GM03348 (cell line): ENCODE results near the gene GRIN3B.

ENCODE experiments used
- DNase-seq: peaks from one replicate; pipeline ENCODE4 v3.0.0; 2012; ENCODE audit warnings: low spot score

GRIN3B gene

DNA sequence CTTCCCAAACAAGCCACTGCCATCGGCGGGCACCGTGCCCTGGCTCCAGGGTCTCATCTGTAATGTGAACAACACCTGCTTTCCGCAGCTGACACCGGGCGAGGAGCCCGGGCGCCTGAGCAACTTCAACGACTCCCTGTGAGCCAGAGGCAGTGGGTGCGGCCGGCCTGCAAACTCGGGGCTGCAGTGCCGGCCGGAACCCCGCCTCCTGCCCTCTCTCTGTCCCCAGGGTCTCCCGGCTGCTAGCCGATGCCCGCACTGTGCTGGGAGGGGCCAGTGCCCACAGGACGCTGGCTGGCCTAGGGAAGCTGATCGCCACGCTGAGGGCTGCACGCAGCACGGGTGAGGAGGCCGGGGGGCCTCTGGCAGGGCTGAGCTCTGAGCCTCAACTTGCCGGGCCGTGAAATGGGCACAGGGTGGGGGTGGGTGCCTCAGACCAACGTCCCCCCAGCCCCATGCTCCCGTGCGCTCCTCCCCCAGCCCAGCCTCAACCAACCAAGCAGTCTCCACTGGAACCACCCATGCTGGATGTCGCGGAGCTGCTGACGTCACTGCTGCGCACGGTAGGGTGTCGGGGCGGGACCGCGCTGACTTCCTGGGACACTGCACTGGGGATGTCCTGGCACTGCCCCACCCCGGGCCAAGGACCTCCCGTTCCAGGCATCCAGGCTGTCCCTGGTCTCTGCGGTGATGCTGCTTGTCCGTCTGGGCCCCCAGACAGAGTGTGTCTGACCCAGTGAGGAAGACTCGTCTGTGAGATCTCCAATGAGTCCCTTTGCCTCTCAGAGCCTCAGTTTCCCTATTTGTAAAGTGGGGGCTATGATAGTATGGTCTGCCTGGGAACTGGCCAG, 41.8 kb downstream of the GRIN3B start:
- DNase-seq: no peak

DNA sequence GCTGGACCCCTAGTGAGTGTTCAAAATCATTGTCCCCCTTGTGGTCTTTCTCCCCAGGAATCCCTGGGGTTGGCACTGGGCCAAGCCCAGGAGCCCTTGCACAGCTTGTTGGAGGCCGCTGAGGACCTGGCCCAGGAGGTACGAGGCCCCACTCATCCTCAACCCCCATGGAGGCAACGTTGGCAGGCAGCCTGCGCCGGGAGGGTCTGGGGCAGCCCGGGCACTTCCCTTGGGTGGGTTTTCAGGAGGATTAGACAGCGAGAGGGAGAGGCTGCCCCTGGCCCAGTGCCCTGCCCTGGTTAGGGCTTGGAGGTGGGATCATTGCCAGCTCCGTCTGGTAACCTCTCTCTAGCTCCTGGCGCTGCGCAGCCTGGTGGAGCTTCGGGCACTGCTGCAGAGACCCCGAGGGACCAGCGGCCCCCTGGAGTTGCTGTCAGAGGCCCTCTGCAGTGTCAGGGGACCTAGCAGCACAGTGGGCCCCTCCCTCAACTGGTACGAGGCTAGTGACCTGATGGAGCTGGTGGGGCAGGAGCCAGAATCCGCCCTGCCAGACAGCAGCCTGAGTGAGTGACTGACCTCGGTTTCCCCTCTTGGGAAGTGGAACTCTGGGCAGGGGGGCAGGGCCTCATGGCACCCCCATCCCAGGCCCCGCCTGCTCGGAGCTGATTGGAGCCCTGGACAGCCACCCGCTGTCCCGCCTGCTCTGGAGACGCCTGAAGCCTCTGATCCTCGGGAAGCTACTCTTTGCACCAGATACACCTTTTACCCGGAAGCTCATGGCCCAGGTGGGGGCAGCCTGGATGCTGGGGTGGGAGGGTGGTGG, 42.7 kb downstream of the GRIN3B start:
- DNase-seq: no peak

DNA sequence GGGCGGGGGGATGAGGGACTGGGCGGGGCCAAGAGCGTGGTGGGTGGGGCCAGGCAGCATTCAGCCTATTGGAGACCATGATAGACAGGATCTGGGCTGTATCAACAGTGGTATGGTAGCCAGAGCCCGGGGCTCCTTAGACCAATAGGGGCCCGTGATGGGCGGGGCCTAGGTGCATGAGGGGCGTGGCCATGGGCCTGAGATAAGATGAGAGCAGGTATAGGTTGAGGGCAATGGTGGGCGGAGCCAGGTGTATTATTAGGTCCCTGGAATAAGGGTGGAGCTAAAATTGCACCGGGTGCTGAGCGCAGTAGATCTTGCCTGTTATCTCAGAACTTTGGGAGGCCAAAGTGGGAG, 45.0 kb downstream of the GRIN3B start:
- DNase-seq: no peak

DNA sequence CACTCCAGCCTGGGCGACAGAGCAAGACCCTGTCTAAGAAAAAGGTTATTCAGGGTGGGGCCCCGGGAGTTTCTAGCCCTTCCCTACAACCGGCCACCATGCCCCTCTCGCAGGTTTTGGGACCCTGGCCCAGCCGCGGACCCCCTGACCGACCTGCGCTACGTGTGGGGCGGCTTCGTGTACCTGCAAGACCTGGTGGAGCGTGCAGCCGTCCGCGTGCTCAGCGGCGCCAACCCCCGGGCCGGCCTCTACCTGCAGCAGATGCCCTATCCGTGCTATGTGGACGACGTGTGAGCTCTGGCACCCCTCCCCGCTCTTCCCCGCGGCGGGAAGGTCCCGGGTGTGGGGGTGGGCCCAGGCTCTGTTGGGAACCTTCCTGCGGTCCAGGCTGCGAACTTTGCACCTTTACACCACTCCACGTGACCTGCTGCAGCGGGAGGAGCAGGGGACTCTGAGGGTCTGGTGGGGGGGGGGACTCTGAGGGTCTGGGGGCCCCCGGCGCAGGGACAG, 46.0 kb downstream of the GRIN3B start:
- no peak for DNase-seq

DNA sequence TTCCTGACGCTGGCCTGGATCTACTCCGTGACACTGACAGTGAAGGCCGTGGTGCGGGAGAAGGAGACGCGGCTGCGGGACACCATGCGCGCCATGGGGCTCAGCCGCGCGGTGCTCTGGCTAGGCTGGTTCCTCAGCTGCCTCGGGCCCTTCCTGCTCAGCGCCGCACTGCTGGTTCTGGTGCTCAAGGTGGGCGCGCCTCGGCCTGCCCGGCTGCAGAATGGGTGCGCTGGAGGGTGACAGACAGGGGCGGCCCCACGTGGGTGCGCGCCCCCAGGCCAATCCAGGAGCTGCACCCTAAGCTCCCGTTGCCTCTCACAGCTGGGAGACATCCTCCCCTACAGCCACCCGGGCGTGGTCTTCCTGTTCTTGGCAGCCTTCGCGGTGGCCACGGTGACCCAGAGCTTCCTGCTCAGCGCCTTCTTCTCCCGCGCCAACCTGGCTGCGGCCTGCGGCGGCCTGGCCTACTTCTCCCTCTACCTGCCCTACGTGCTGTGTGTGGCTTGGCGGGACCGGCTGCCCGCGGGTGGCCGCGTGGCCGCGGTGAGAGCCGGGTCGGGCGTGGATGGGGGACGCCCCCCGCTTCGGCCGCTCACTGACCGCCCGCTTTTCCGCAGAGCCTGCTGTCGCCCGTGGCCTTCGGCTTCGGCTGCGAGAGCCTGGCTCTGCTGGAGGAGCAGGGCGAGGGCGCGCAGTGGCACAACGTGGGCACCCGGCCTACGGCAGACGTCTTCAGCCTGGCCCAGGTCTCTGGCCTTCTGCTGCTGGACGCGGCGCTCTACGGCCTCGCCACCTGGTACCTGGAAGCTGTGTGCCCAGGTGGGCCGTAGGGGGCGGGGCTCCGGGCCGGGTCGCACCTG, 46.8 kb downstream of the GRIN3B start:
- no peak for DNase-seq

DNA sequence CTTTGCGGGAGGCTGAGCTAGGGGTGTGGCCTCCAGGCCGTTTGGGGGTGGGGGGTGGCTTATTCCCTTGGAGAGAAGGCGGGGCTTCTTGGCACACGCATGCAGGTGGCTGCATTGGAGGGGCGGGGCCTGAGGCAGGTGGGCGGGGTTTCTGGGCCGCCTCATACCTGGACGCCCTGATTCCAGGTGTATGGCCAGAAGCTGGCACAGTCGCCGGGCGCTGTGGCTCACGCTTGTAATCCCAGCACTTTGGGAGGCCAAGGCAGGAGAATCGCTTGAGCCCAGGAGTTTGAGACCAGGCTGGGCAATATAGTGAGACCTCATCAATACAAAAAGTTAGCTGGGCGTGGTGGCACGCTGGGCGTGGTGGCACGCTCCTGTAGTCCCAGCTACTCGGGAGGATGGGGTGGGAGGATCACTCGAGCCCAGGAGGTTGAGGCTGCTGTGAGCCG, 47.5 kb downstream of the GRIN3B start:
- DNase-seq: no peak

DNA sequence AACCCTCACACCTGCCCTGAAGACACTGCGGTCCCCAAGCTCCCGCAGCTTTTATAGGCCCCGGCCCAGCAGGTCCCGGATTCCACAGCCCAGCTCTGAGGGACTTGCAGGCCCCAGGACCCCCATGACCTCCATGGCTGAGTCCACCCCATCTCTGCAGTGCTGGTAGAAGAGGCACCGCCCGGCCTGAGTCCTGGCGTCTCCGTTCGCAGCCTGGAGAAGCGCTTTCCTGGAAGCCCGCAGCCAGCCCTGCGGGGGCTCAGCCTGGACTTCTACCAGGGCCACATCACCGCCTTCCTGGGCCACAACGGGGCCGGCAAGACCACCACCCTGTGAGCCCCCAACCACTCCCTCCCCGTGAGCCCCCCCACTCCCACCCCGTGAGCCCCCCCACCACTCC, 48.9 kb downstream of the GRIN3B start:
- DNase-seq: no peak

DNA sequence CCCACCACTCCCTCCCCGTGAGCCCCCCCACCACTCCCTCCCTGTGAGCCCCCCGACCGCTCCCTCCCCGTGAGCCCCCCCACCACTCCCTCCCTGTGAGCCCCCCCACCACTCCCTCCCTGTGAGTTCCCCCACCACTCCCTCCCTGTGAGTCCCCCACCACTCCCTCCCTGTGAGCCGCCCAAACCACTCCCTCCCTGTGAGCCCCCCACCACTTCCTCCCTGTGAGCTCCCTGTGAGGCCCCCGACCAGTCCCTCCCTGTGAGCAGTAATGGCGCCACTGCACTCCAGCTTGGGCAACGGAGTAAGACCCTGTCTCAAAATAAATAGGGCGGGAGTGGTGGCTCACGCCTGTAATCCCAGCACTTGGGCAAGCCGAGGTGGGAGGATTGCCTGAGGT, 49.6 kb downstream of the GRIN3B start:
- no peak for DNase-seq

DNA sequence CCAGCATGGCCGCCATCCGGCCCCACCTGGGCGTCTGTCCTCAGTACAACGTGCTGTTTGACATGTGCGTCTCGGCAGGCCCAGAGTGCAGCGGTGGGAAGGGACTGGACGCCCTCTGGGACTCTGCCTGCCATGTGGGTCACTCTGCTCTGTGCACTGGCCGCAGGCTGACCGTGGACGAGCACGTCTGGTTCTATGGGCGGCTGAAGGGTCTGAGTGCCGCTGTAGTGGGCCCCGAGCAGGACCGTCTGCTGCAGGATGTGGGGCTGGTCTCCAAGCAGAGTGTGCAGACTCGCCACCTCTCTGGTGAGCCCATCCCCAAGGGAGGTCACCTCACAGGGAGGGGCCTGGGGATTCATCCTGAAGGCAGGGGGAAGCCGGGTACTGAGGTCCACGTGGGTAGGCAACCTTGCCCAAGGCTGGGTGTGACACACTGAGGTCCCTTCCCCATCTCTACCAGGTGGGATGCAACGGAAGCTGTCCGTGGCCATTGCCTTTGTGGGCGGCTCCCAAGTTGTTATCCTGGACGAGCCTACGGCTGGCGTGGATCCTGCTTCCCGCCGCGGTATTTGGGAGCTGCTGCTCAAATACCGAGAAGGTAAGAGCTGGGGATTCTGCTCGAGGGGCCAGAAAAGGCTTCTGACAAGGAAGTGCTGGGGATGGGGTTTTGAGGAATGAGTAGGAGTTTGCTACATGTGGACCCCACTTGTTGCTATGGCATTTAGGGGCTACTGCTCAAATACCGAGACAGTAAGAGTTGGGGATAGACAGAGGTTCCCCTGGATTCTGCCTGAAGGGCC, 51.0 kb downstream of the GRIN3B start:
- DNase-seq: no peak

DNA sequence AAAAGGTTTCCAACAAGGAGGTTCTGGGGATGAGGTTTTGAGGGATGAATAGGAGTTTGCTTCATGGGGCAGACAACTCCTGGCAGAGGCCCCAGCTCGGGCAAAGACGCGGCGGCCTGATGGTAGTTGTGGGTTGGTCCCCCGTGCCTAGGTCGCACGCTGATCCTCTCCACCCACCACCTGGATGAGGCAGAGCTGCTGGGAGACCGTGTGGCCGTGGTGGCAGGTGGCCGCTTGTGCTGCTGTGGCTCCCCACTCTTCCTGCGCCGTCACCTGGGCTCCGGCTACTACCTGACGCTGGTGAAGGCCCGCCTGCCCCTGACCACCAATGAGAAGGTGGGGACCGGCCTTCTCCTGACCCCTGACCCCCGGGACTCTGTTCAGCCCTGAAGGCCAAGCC, 51.6 kb downstream of the GRIN3B start:
- DNase-seq: no peak

DNA sequence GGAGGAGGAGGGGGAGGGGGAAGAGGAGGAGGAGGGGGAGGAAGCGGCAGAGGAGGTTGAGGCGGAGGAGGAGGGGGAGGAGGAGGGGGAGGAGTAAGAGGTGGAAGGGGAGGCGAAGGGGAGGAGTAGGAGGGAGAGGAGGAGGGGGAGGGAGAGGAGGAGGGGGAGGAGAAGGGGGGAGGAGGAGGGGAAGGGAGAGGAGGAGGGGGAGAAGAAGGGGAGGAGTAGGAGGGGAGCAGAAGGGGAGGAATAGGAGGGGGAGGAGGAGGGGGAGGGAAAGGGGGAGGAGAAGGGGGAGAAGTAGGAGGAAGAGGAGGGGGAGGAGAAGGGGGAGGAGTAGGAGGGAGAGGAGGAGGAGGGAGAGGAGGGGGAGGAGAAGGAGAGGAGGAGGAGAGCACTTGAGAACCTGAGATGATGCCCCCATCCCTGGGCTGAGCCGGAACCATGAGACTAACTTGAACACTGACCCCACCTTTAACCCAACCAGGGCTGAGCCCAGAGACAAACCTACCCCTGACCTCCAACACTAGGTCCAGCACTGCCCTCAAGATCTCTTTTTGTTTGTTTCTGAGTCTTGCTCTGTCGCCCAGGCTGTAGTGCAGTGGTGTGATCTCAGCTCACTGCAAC, 52.2 kb downstream of the GRIN3B start:
- no peak for DNase-seq

DNA sequence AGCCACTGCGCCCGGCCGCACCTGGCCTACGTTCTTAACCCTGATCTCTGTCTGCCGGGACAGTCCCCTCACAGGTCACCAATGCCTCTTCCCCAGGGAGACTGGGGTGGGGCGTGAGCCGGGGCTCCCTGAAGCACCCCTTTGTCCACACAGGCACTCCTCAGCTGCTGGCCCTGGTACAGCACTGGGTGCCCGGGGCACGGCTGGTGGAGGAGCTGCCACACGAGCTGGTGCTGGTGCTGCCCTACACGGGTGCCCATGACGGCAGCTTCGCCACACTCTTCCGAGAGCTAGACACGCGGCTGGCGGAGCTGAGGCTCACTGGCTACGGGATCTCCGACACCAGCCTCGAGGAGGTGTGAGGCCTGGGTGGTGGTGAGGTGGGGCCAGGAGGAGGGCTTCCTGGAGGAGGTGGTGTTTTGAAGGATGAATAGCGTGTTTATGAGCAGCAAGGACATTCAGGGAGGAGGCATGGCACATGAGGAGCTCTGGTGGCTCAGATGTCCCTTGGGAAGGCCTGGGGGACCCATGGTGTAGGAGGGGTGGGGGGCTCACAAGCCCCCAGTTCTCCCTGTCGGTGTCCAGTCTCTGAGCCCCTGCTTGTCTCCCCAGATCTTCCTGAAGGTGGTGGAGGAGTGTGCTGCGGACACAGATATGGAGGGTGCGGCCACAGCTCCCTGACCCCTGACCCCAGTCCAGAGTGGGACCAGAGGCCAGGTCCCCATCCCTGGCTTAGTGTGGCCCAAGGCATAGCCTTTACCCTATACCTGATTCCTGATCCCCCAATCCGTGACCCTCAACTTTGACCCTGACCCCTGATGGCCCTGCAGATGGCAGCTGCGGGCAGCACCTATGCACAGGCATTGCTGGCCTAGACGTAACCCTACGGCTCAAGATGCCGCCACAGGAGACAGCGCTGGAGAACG, 53.2 kb downstream of the GRIN3B start:
- no peak for DNase-seq

DNA sequence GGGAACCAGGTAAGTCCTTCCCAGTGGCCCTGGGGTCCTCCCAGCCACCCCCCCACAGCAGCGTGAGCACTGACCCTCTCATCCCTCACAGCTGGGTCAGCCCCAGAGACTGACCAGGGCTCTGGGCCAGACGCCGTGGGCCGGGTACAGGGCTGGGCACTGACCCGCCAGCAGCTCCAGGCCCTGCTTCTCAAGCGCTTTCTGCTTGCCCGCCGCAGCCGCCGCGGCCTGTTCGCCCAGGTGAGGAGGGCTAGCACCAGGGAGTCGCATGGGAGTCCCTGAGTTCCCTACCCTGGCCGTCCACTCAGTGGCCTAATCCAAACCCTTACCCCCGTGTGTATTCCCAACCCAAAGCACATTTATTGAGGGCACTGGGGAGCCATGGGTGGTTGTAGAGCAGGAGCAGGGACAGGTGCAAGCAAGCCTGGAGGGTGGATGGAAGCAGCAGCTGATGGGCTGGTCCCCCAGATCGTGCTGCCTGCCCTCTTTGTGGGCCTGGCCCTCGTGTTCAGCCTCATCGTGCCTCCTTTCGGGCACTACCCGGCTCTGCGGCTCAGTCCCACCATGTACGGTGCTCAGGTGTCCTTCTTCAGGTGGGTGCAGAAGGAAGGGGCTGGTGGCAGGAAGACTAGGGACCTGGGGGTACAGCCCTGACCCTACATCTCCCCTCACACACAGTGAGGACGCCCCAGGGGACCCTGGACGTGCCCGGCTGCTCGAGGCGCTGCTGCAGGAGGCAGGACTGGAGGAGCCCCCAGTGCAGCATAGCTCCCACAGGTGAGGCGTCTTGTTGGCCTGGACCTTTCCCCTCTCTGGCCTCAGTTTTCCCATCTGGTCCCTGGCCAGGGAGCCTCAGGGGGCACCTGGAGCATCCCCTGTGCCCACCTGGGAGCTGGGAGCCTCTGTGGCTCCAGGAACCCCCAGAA, 54.1 kb downstream of the GRIN3B start:
- no peak for DNase-seq

DNA sequence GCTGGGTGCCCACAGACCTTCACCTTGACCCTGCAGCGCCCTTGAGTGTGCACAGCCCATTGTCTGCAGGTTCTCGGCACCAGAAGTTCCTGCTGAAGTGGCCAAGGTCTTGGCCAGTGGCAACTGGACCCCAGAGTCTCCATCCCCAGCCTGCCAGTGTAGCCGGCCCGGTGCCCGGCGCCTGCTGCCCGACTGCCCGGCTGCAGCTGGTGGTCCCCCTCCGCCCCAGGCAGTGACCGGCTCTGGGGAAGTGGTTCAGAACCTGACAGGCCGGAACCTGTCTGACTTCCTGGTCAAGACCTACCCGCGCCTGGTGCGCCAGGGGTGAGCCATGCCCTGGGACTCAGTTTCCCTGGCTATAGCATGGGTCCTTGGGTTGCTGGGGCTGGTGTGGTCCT, 54.8 kb downstream of the GRIN3B start:
- no peak for DNase-seq

DNA sequence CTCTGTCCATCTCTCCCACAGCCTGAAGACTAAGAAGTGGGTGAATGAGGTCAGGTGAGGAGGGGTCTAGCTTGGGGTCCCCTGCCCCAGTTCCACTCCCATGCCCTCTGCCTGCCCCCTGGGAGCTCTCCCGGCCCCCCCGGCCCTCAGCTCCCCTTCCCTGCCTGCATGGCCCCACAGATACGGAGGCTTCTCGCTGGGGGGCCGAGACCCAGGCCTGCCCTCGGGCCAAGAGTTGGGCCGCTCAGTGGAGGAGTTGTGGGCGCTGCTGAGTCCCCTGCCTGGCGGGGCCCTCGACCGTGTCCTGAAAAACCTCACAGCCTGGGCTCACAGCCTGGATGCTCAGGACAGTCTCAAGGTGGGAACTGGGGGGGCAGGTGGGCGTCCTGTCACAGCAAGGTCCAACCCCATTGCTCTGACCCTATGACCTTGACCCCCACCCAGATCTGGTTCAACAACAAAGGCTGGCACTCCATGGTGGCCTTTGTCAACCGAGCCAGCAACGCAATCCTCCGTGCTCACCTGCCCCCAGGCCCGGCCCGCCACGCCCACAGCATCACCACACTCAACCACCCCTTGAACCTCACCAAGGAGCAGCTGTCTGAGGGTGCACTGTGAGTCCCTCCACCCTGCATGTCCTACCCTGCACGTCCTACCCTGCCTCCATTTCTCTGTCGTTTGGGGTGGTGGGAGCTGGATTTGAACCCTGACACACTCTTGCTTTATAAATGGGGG, 55.8 kb downstream of the GRIN3B start:
- DNase-seq: no peak

DNA sequence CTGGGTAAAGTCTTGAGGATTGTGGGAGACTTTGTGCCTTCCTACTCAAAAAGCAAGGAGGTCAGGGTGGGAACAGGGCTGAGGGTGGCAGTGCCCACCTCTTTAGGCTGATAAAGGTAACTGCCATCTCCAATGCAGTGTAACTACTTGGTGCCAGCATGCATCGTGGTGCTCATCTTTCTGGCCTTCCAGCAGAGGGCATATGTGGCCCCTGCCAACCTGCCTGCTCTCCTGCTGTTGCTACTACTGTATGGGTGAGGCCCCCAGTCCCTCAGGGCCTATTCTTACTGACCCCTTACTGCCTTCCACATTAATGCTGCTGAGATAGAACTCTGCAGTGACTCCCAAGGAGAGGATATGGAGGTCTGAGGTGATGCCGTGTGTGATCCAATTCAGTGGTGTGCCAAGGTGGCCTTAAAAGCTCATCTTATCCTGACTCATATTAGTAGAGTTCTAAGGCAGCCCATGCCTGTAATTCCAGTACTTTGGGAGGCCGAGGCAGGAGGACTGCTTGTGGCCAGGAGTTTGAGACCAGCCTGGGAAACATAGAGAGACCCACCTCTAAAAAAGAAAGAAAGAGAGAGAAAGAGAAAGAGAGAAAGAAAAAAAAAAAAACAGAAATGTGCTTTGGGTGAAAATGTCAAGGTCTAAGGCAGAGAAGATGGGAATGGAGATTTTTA, 57.1 kb downstream of the GRIN3B start:
- DNase-seq: no peak

DNA sequence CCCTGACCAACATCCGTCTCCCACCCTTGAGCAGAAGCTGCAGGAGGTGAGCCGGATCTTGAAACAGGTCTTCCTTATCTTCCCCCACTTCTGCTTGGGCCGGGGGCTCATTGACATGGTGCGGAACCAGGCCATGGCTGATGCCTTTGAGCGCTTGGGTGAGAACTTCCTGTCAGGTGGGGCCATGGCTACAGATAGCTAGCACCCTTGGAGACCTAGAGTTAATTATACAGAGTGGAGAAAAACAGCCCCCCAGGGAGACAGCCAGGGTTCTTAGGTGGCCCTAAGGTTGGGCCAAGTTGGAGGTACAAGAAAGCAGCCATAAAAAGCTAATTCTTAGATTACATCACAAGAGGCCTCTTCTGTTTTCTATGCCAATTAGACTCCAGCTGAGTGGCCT, 57.9 kb downstream of the GRIN3B start:
- no peak for DNase-seq
